Measurements from ENCODE around the gene SYNGR4.

Gene SYNGR4

GRCh38 chr19:48396824-48397176 lies 32.6 kb downstream of the SYNGR4 start:
- no peak overlapping the region for H3K27ac ChIP-seq (ENCODE audit: low read depth, low read length)
- no peaks in the 10 kb centered on the region for H3K4me1 ChIP-seq (ENCODE audit: control insufficient read depth, insufficient read depth, low read length)
- no peak overlapping the region for H3K9ac ChIP-seq (ENCODE audit: low read length)
- H3K36me3 ChIP-seq (ENCODE audit: control insufficient read depth, insufficient read depth, low read length), result no peaks in the 10 kb centered on the region
- H3K4me3 ChIP-seq (ENCODE audit: low read length), result no peak overlapping the region
- H3K27me3 ChIP-seq (ENCODE audit: control insufficient read depth, insufficient read depth, low read length), result peaks cover 46% of the 10 kb centered on the region

GRCh38 chr19:48397263-48398101 lies 33.3 kb downstream of the SYNGR4 start:
- Histone ChIP-seq H3K4me1 (ENCODE audit: control insufficient read depth, insufficient read depth, low read length) (no peaks in the 10 kb centered on the region), H3K4me3 (ENCODE audit: low read length) (peak overlapping the region; percentile 29), H3K9ac (ENCODE audit: low read length) (no peak overlapping the region), H3K36me3 (ENCODE audit: control insufficient read depth, insufficient read depth, low read length) (no peaks in the 10 kb centered on the region), H3K27ac (ENCODE audit: low read depth, low read length) (no peak overlapping the region), H3K27me3 (ENCODE audit: control insufficient read depth, insufficient read depth, low read length) (peaks cover 46% of the 10 kb centered on the region)

GRCh38 chr19:48398102-48398374 lies 33.9 kb downstream of the SYNGR4 start:
- Histone ChIP-seq H3K27me3 (ENCODE audit: control insufficient read depth, insufficient read depth, low read length) (peaks cover 42% of the 10 kb centered on the region), H3K9ac (ENCODE audit: low read length) (no peak overlapping the region), H3K4me3 (ENCODE audit: low read length) (peak overlapping the region; percentile 29), H3K27ac (ENCODE audit: low read depth, low read length) (no peak overlapping the region), H3K4me1 (ENCODE audit: control insufficient read depth, insufficient read depth, low read length) (no peaks in the 10 kb centered on the region), H3K36me3 (ENCODE audit: control insufficient read depth, insufficient read depth, low read length) (no peaks in the 10 kb centered on the region)

- Histone ChIP-seq H3K36me3 (ENCODE audit: control insufficient read depth, insufficient read depth, low read length) (no peaks in the 10 kb centered on the region), H3K27ac (ENCODE audit: low read depth, low read length) (no peak overlapping the region), H3K4me1 (ENCODE audit: control insufficient read depth, insufficient read depth, low read length) (no peaks in the 10 kb centered on the region), H3K9ac (ENCODE audit: low read length) (no peak overlapping the region), H3K4me3 (ENCODE audit: low read length) (peak overlapping the region; percentile 57), H3K27me3 (ENCODE audit: control insufficient read depth, insufficient read depth, low read length) (peaks cover 38% of the 10 kb centered on the region)
These were observed 34.4 kb downstream of the SYNGR4 start for GRCh38 chr19:48398375-48399235.

GRCh38 chr19:48400018-48400742 lies 36.0 kb downstream of the SYNGR4 start:
- Histone ChIP-seq H3K27me3 (ENCODE audit: control insufficient read depth, insufficient read depth, low read length) (peaks cover 28% of the 10 kb centered on the region), H3K4me1 (ENCODE audit: control insufficient read depth, insufficient read depth, low read length) (no peaks in the 10 kb centered on the region), H3K4me3 (ENCODE audit: low read length) (peak overlapping the region; percentile 17), H3K9ac (ENCODE audit: low read length) (no peak overlapping the region), H3K27ac (ENCODE audit: low read depth, low read length) (no peak overlapping the region), H3K36me3 (ENCODE audit: control insufficient read depth, insufficient read depth, low read length) (no peaks in the 10 kb centered on the region)

GRCh38 chr19:48401287-48401686 lies 37.1 kb downstream of the SYNGR4 start:
- no peak overlapping the region for H3K9ac ChIP-seq (ENCODE audit: low read length)
- H3K27me3 ChIP-seq (ENCODE audit: control insufficient read depth, insufficient read depth, low read length), result peaks cover 17% of the 10 kb centered on the region
- H3K4me1 ChIP-seq (ENCODE audit: control insufficient read depth, insufficient read depth, low read length), result no peaks in the 10 kb centered on the region
- no peak overlapping the region for H3K4me3 ChIP-seq (ENCODE audit: low read length)
- no peak overlapping the region for H3K27ac ChIP-seq (ENCODE audit: low read depth, low read length)
- no peaks in the 10 kb centered on the region for H3K36me3 ChIP-seq (ENCODE audit: control insufficient read depth, insufficient read depth, low read length)

GRCh38 chr19:48403606-48404005 lies 39.4 kb downstream of the SYNGR4 start:
- H3K9ac ChIP-seq (ENCODE audit: low read length), result no peak overlapping the region
- no peak overlapping the region for H3K27ac ChIP-seq (ENCODE audit: low read depth, low read length)
- no peaks in the 10 kb centered on the region for H3K4me1 ChIP-seq (ENCODE audit: control insufficient read depth, insufficient read depth, low read length)
- H3K4me3 ChIP-seq (ENCODE audit: low read length), result no peak overlapping the region
- no peaks in the 10 kb centered on the region for H3K27me3 ChIP-seq (ENCODE audit: control insufficient read depth, insufficient read depth, low read length)
- no peaks in the 10 kb centered on the region for H3K36me3 ChIP-seq (ENCODE audit: control insufficient read depth, insufficient read depth, low read length)

- H3K27ac ChIP-seq (ENCODE audit: low read depth, low read length), result no peak overlapping the region
- no peaks in the 10 kb centered on the region for H3K27me3 ChIP-seq (ENCODE audit: control insufficient read depth, insufficient read depth, low read length)
- no peak overlapping the region for H3K9ac ChIP-seq (ENCODE audit: low read length)
- H3K4me1 ChIP-seq (ENCODE audit: control insufficient read depth, insufficient read depth, low read length), result no peaks in the 10 kb centered on the region
- no peak overlapping the region for H3K4me3 ChIP-seq (ENCODE audit: low read length)
- no peaks in the 10 kb centered on the region for H3K36me3 ChIP-seq (ENCODE audit: control insufficient read depth, insufficient read depth, low read length)
These were observed 41.0 kb downstream of the SYNGR4 start for GRCh38 chr19:48405010-48405659.

- Histone ChIP-seq H3K27me3 (ENCODE audit: control insufficient read depth, insufficient read depth, low read length) (no peaks in the 10 kb centered on the region), H3K36me3 (ENCODE audit: control insufficient read depth, insufficient read depth, low read length) (no peaks in the 10 kb centered on the region), H3K4me3 (ENCODE audit: low read length) (no peak overlapping the region), H3K4me1 (ENCODE audit: control insufficient read depth, insufficient read depth, low read length) (no peaks in the 10 kb centered on the region), H3K27ac (ENCODE audit: low read depth, low read length) (no peak overlapping the region), H3K9ac (ENCODE audit: low read length) (no peak overlapping the region)
These were observed 41.7 kb downstream of the SYNGR4 start for GRCh38 chr19:48405850-48406249.

GRCh38 chr19:48413879-48414587 lies 49.9 kb downstream of the SYNGR4 start:
- Histone ChIP-seq H3K4me3 (ENCODE audit: low read length) (no peak overlapping the region), H3K27ac (ENCODE audit: low read depth, low read length) (no peak overlapping the region), H3K27me3 (ENCODE audit: control insufficient read depth, insufficient read depth, low read length) (peaks cover 5% of the 10 kb centered on the region), H3K4me1 (ENCODE audit: control insufficient read depth, insufficient read depth, low read length) (no peaks in the 10 kb centered on the region), H3K36me3 (ENCODE audit: control insufficient read depth, insufficient read depth, low read length) (no peaks in the 10 kb centered on the region), H3K9ac (ENCODE audit: low read length) (no peak overlapping the region)

- H3K27me3 ChIP-seq (ENCODE audit: control insufficient read depth, insufficient read depth, low read length), result peaks cover 5% of the 10 kb centered on the region
- no peaks in the 10 kb centered on the region for H3K36me3 ChIP-seq (ENCODE audit: control insufficient read depth, insufficient read depth, low read length)
- H3K9ac ChIP-seq (ENCODE audit: low read length), result no peak overlapping the region
- H3K27ac ChIP-seq (ENCODE audit: low read depth, low read length), result no peak overlapping the region
- H3K4me1 ChIP-seq (ENCODE audit: control insufficient read depth, insufficient read depth, low read length), result no peaks in the 10 kb centered on the region
- H3K4me3 ChIP-seq (ENCODE audit: low read length), result no peak overlapping the region
These were observed 51.2 kb downstream of the SYNGR4 start for GRCh38 chr19:48415395-48415794.
